Liver (tissue), 9 donors: ENCODE results near the gene HEPN1. TPM values are rescaled to one million over a fixed set of nuclear protein-coding genes. Genes with fewer than 3 reads are reported as not detected.

Experiments
- DNase-seq: peaks from one replicate; pipeline ENCODE4 v3.0.0-alpha.2; 2017; ENCODE audit warnings: low spot score
- H3K27ac ChIP-seq, 2 donors: one replicate each; pipeline ENCODE4 v1.7.0; 2013; ENCODE audit warnings: inconsistent platforms in 2 of 2, low read length in 2 of 2, control low read depth in 1 of 2, low read depth in 1 of 2, mild to moderate bottlenecking in 1 of 2
- H3K27me3 ChIP-seq, 4 donors: one replicate each; pipeline versions ENCODE4 v1.6.1 to v1.7.0; 2013; ENCODE audit warnings: low read length in 3 of 4, inconsistent platforms in 1 of 4, mild to moderate bottlenecking in 1 of 4, moderate library complexity in 1 of 4; ENCODE audit not compliant: control insufficient read depth in 4 of 4, insufficient read depth in 4 of 4
- H3K36me3 ChIP-seq, 4 donors: one replicate each; pipeline versions ENCODE4 v1.6.1 to v1.7.0; 2013; ENCODE audit warnings: low read length in 3 of 4, mild to moderate bottlenecking in 3 of 4, low read depth in 1 of 4, moderate library complexity in 1 of 4; ENCODE audit not compliant: control insufficient read depth in 4 of 4, insufficient read depth in 3 of 4
- H3K4me1 ChIP-seq, 4 donors: one replicate each; pipeline versions ENCODE4 v1.6.1 to v1.7.0; 2013; ENCODE audit warnings: low read length in 3 of 4, mild to moderate bottlenecking in 3 of 4, moderate library complexity in 1 of 4; ENCODE audit not compliant: control insufficient read depth in 4 of 4, insufficient read depth in 4 of 4
- H3K4me3 ChIP-seq, 3 donors: one replicate each; pipeline versions ENCODE4 v1.6.1 to v1.7.0; 2013; ENCODE audit warnings: low read length in 3 of 3, control low read depth in 1 of 3, low read depth in 1 of 3, mild to moderate bottlenecking in 1 of 3
- H3K9ac ChIP-seq, 2 donors: one replicate each; pipeline ENCODE4 v1.7.0; 2013; ENCODE audit warnings: low read length in 2 of 2, mild to moderate bottlenecking in 2 of 2, moderate library complexity in 2 of 2, control low read depth in 1 of 2, low read depth in 1 of 2
- H3K9me3 ChIP-seq, 4 donors: one replicate each; pipeline versions ENCODE4 v1.6.1 to v1.7.0; 2013; ENCODE audit warnings: low read length in 3 of 4; ENCODE audit not compliant: control insufficient read depth in 4 of 4
- EGR1 ChIP-seq, 2 donors: IDR thresholded peaks; 2 replicates each; pipeline ENCODE4 v1.6.1; 2016 to 2018; ENCODE audit warnings: antibody characterized with exemption in 2 of 2, low read depth in 2 of 2
- FOXA1 ChIP-seq: IDR thresholded peaks from 2 replicates; pipeline ENCODE4 v1.6.1; 2016; ENCODE audit warnings: antibody characterized with exemption
- FOXA2 ChIP-seq: IDR thresholded peaks from 2 replicates; pipeline ENCODE4 v1.6.1; 2016; ENCODE audit warnings: antibody characterized with exemption
- GABPA ChIP-seq, 2 donors: IDR thresholded peaks in 1 of 2; conservative IDR thresholded peaks in 1 of 2; 2 replicates each; pipeline ENCODE4 v1.6.1; 2016; ENCODE audit warnings: antibody characterized with exemption in 2 of 2, mild to moderate bottlenecking in 1 of 2, moderate library complexity in 1 of 2
- HNF4A ChIP-seq, 2 donors: conservative IDR thresholded peaks; 2 replicates each; pipeline ENCODE4 v1.6.1; 2016; ENCODE audit warnings: antibody characterized with exemption in 2 of 2, mild to moderate bottlenecking in 2 of 2
- HNF4G ChIP-seq: IDR thresholded peaks from 2 replicates; pipeline ENCODE4 v1.6.1; 2016; ENCODE audit warnings: antibody characterized with exemption
- JUND ChIP-seq, 2 donors: IDR thresholded peaks; 2 replicates each; pipeline ENCODE4 v1.6.1; 2016; ENCODE audit warnings: antibody characterized with exemption in 2 of 2
- NR2F2 ChIP-seq: IDR thresholded peaks from 2 replicates; pipeline ENCODE4 v1.6.1; 2016; ENCODE audit warnings: antibody characterized with exemption
- RAD21 ChIP-seq, 2 donors: IDR thresholded peaks; 2 replicates each; pipeline ENCODE4 v1.6.1; 2016; ENCODE audit warnings: antibody characterized with exemption in 2 of 2, mild to moderate bottlenecking in 2 of 2
- RXRA ChIP-seq, 2 donors: IDR thresholded peaks; 2 replicates each; pipeline ENCODE4 v1.6.1; 2017 to 2018; ENCODE audit warnings: antibody characterized with exemption in 2 of 2, mild to moderate bottlenecking in 1 of 2
- TAF1 ChIP-seq: conservative IDR thresholded peaks from 2 replicates; pipeline ENCODE4 v1.6.1; 2016; ENCODE audit warnings: antibody characterized with exemption, mild to moderate bottlenecking
- YY1 ChIP-seq: IDR thresholded peaks from 2 replicates; pipeline ENCODE4 v1.6.1; 2016; ENCODE audit warnings: antibody characterized with exemption, mild to moderate bottlenecking
- WGBS: extraction: QIAGEN DNeasy Blood & Tissue Kit; methylation state at CpG from one replicate; pipeline ENCODE4 v1.1.7; 2013; 5-methylcytosine and 5-hydroxymethylcytosine counted together
- polyA plus RNA-seq, 2 donors: library from polyadenylated mRNA; stranded (reverse) in 1 of 2; unstranded in 1 of 2; fragments of 200-250 nt in 1 of 2; fragments of >200 nt in 1 of 2; fragmentation: Nextera tagmentation in 1 of 2; extraction: Ambion mirVana in 1 of 2; gene quantifications; one replicate each; pipeline versions ENCODE4 v1.2.1 to v1.2.3, GENCODE V29; 2013 to 2015
- total RNA-seq, 2 donors: library from RNA; depleted of rRNA; stranded (reverse); fragments of >200 nt; gene quantifications; one replicate each; pipeline ENCODE4 v1.2.3, GENCODE V29; 2014
- TF ChIP-seq, protein P1 (sequence below): IDR thresholded peaks from 2 replicates; pipeline ENCODE4 v1.6.1; 2016; ENCODE audit warnings: antibody characterized with exemption
- TF ChIP-seq, protein P2 (sequence below): IDR thresholded peaks from 2 replicates; pipeline ENCODE4 v1.6.1; 2016; ENCODE audit warnings: antibody characterized with exemption, mild to moderate bottlenecking
- TF ChIP-seq, protein P3 (sequence below): IDR thresholded peaks from 2 replicates; pipeline ENCODE4 v1.6.1; 2016; ENCODE audit warnings: antibody characterized with exemption
- donor health status: healthy.
- donor health status: healthy.
- donor health status: healthy.
- donor health status: healthy.
- donor health status: healthy.

The HEPN1 gene
- total and polyA plus RNA-seq, 4 donors = 0.22 to 2.6 TPM; not detected in 2

DNA sequence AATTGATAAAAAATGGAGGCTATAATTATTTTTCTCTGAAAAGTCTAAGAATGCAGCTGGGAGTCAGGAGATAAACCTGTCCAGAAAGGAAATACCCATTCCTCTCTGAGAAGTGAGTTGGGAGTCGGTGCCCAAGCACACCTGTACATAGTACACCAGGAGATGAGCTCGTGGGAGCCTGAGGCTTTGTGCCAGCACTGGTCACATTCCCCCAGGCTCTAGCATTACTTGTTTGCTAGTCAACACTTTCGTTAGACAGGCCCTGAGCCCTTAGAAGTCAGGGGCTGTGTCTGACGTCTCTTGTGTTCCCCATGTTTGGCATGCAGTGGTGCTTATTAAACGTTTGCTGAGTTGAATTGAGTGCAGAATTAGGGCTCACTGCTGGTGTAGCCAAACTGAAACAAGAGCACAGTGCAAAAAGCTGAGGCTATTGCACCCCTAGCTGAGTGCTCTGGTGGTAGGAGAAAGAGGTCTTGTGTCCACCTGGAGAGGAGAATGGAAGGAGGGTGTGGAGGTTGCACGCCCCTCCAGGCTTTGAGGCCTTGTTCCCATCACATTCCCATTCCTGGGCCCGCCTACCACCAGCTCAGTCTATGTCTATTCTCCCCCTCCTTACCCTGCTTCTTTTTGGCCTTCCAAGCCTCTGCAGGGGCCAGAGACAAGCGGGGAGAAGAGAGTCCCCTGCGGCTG is 28.2 kb upstream of the HEPN1 start:
- Histone ChIP-seq H3K9ac (no peak overlapping the region), H3K36me3 (no peaks in the 10 kb centered on the region), H3K4me3 (no peak overlapping the region), H3K27ac (no peak overlapping the region), H3K4me1 (peaks cover 0 to 6% (median 1%) of the 10 kb centered on the region in 4 donors), H3K9me3 (no peaks in the 10 kb centered on the region), H3K27me3 (no peaks in the 10 kb centered on the region)
- TF ChIP-seq YY1 (no peak), FOXA1 (no peak), RAD21 (IDR thresholded peaks at IDR 0.05) (no peak), JUND (IDR thresholded peaks at IDR 0.05) (no peak), TAF1 (no peak), EGR1 (IDR thresholded peaks at IDR 0.05; ENCODE audit: low read depth in 2 of 2) (no peak), NR2F2 (no peak)
- TF ChIP-seq, protein P1, sequence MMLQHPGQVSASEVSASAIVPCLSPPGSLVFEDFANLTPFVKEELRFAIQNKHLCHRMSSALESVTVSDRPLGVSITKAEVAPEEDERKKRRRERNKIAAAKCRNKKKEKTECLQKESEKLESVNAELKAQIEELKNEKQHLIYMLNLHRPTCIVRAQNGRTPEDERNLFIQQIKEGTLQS = no peak
- TF ChIP-seq, protein P2, sequence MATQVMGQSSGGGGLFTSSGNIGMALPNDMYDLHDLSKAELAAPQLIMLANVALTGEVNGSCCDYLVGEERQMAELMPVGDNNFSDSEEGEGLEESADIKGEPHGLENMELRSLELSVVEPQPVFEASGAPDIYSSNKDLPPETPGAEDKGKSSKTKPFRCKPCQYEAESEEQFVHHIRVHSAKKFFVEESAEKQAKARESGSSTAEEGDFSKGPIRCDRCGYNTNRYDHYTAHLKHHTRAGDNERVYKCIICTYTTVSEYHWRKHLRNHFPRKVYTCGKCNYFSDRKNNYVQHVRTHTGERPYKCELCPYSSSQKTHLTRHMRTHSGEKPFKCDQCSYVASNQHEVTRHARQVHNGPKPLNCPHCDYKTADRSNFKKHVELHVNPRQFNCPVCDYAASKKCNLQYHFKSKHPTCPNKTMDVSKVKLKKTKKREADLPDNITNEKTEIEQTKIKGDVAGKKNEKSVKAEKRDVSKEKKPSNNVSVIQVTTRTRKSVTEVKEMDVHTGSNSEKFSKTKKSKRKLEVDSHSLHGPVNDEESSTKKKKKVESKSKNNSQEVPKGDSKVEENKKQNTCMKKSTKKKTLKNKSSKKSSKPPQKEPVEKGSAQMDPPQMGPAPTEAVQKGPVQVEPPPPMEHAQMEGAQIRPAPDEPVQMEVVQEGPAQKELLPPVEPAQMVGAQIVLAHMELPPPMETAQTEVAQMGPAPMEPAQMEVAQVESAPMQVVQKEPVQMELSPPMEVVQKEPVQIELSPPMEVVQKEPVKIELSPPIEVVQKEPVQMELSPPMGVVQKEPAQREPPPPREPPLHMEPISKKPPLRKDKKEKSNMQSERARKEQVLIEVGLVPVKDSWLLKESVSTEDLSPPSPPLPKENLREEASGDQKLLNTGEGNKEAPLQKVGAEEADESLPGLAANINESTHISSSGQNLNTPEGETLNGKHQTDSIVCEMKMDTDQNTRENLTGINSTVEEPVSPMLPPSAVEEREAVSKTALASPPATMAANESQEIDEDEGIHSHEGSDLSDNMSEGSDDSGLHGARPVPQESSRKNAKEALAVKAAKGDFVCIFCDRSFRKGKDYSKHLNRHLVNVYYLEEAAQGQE = no peak
- WGBS = 78% methylated on average over 9 of the region's 9 CpGs
- no peak for DNase-seq

DNA sequence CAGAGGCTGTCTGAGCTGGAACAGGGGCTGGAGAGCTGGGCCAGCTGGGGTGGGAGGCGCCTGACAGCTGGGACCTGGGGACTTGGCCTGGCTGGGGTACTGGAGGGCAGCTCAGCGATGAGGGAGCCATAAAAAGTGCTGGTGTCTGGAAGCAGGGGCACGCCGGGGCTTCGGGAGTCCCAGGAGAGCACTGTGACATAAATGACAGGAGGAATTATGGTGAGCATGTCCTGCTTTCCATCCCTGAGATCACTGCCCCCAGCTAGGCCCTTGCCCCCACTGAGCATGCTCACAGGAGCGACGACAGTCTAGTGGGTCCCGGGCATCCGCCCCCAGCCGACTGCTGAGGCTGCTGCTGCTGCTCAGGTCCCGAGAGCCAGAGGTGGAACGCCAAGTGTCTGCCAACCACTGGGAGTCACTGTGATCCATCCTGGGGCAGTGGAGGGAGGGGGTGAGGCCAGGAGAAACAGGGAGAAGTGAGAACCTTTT is 27.6 kb upstream of the HEPN1 start:
- DNase-seq = no peak
- peaks cover 0 to 6% (median 1%) of the 10 kb centered on the region in 4 donors for H3K4me1 ChIP-seq
- no peak overlapping the region for H3K27ac ChIP-seq
- H3K36me3 ChIP-seq = no peaks in the 10 kb centered on the region
- no peak overlapping the region for H3K4me3 ChIP-seq
- no peaks in the 10 kb centered on the region for H3K9me3 ChIP-seq
- TF ChIP-seq TAF1 (no peak), RAD21 (IDR thresholded peaks at IDR 0.05) (no peak), NR2F2 (no peak), RXRA (IDR thresholded peaks at IDR 0.05) (no peak), HNF4A (conservative IDR thresholded peaks at IDR 0.05) (no peak), FOXA2 (no peak)
- no peak overlapping the region for H3K9ac ChIP-seq
- no peaks in the 10 kb centered on the region for H3K27me3 ChIP-seq
- WGBS = 79% methylated on average over 12 of the region's 12 CpGs

DNA sequence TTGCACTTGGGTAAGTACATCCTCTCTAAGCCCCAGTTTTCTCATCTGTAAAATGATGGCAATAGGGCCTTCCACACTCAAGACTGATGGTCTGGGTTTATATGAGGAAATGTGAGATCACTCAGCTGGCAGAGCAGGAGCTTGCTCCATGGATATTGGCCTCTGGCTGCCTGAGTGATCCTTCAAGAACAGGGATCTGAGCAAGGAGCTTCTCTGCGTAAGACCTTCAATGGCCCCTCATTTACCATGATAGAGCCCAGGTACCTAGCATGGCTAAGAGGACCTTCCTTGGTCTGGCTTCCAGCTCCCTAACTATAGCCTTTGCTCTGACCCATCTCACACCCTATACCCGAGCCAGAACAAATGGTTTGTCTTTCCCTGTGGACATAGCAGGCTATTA is 26.9 kb upstream of the HEPN1 start:
- peaks cover 0 to 6% (median 1%) of the 10 kb centered on the region in 4 donors for H3K4me1 ChIP-seq
- TF ChIP-seq, protein P3, sequence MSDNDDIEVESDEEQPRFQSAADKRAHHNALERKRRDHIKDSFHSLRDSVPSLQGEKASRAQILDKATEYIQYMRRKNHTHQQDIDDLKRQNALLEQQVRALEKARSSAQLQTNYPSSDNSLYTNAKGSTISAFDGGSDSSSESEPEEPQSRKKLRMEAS = no peak
- TF ChIP-seq GABPA (IDR thresholded peaks at IDR 0.05 in 1 of 2, conservative IDR thresholded peaks at IDR 0.05 in 1 of 2) (no peak), HNF4G (no peak)
- TF ChIP-seq, protein P2 = no peak
- H3K9me3 ChIP-seq = no peaks in the 10 kb centered on the region
- DNase-seq = no peak
- WGBS = 89% methylated on average over 2 of the region's 2 CpGs
- no peak overlapping the region for H3K4me3 ChIP-seq
- H3K36me3 ChIP-seq = no peaks in the 10 kb centered on the region
- no peak overlapping the region for H3K27ac ChIP-seq
- no peaks in the 10 kb centered on the region for H3K27me3 ChIP-seq
- H3K9ac ChIP-seq = no peak overlapping the region
